ENCODE results near the gene RAB11B.

Gene RAB11B

DNA sequence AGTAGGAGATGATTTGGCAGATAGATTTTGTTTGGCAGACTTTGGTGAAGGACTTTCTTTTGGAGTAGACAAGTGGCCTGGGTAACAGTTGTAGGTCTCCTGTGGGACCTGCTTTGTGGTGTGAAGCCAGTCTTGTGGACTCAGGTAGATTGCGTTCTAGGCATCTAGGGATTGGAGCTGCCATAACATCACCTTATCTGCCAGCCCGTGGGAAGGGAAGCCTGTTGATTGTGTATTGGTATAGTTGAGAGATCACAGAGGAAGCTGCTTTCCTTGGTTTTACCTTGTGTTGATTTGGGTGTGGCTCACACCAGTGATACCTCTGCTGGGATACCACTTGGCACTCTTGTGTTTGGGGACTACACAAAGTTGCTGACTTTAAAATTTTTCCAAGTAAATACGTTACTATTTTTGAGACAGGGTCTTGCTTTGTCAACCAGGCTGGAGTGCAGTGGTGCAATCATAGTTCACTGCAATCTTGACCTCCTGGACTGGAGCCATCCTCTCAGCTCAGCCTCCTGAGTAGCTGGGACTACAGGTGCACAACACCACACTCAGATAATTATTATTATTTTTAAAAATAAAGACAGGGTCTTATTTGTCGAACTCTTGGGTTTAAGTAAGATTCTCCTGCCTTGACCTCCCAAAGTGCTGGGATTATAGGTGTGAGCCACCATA, 62.4 kb downstream of the RAB11B start:
- no peak for DNase-seq (ENCODE audit: low spot score)
- TF ChIP-seq, protein P1, sequence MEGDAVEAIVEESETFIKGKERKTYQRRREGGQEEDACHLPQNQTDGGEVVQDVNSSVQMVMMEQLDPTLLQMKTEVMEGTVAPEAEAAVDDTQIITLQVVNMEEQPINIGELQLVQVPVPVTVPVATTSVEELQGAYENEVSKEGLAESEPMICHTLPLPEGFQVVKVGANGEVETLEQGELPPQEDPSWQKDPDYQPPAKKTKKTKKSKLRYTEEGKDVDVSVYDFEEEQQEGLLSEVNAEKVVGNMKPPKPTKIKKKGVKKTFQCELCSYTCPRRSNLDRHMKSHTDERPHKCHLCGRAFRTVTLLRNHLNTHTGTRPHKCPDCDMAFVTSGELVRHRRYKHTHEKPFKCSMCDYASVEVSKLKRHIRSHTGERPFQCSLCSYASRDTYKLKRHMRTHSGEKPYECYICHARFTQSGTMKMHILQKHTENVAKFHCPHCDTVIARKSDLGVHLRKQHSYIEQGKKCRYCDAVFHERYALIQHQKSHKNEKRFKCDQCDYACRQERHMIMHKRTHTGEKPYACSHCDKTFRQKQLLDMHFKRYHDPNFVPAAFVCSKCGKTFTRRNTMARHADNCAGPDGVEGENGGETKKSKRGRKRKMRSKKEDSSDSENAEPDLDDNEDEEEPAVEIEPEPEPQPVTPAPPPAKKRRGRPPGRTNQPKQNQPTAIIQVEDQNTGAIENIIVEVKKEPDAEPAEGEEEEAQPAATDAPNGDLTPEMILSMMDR (IDR thresholded peaks at IDR 0.05; ENCODE audit: extremely low read depth, insufficient read depth, missing control alignments): no peak
- in situ Hi-C loops (cut with MboI; ENCODE audit: low pct_unique_long_range_greater_than_20kb, low sequenced_read_pairs, unreplicated experiment): no loop called here

DNA sequence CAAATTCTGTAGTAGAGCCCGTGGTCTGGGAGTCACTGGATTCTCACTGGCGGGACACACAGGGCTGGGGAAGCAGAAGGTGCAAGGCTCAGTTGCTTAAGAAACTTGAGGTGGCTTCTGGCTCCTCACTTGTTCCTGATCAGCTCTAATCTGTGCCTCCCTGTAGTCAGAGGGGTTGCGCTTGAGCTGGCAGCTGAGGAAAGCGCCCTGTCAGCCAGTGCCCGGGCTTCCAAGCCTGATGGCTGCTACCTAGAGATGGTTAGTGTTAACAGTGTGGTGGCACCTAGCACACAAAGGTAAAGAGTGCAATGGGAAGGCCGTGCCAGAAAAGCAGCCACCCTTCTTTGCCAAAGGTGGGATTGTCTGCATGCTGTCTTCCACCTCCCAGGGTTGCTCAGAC, 63.5 kb downstream of the RAB11B start:
- TF ChIP-seq, protein P1 (IDR thresholded peaks at IDR 0.05; ENCODE audit: extremely low read depth, insufficient read depth, missing control alignments): no peak
- in situ Hi-C loops (cut with MboI; ENCODE audit: low pct_unique_long_range_greater_than_20kb, low sequenced_read_pairs, unreplicated experiment): no loop called here

More for the DNA sequence above, 63.5 kb downstream of the RAB11B start:
- no peak for DNase-seq (ENCODE audit: low spot score)
